ENCODE results near the gene ZNF423.

- TF ChIP-seq CTCF (IDR thresholded peaks at IDR 0.05) (no peak), POLR2A (IDR thresholded peaks at IDR 0.05) (no peak)
Measured at GRCh38 chr16:49725651-49726050, 130.3 kb downstream of the ZNF423 start.

Data from right lobe of liver (tissue), 4 donors.